H1 (cell line): ENCODE results near the gene OSMR. TPM values are rescaled to one million over a fixed set of nuclear protein-coding genes. Genes with fewer than 3 reads are reported as not detected.

Experiments
- CTCF ChIA-PET: fragments of 300-600 bp; sonication (Branson Sonifier 250); formaldehyde crosslinking; loops from one replicate; lab custom pipeline; 2021; ENCODE audit not compliant: partially characterized antibody; lab: Charles Lee
- POLR2A ChIA-PET: fragments of 300-600 bp; sonication (Branson Sonifier 250); formaldehyde crosslinking; loops from one replicate; lab custom pipeline; 2021; ENCODE audit warnings: inconsistent platforms; ENCODE audit not compliant: partially characterized antibody; lab: Charles Lee
- DNase-seq, 2 experiments: peaks; one replicate each; pipeline versions ENCODE4 v3.0.0 to v3.0.0-alpha.2; 2010 to 2022; ENCODE audit warnings: low spot score in 2 of 2, low read depth in 1 of 2, mixed read lengths in 1 of 2
- FAIRE-seq: peaks from 2 replicates; lab custom pipeline; 2011; peaks lifted over from hg19 to GRCh38; lab: Jason Lieb, UNC
- H2AFZ ChIP-seq: 2 replicates; pipeline ENCODE4 v1.8.1; 2012; ENCODE audit warnings: low read length, inconsistent platforms
- H2AK5ac ChIP-seq: 2 replicates; pipeline ENCODE4 v1.6.1; 2013; ENCODE audit warnings: low read depth, low read length
- H2BK120ac ChIP-seq: replicated peaks from 2 replicates; pipeline ENCODE3; 2013; ENCODE audit warnings: low read depth, low read length, inconsistent platforms
- H2BK12ac ChIP-seq: 2 replicates; pipeline ENCODE4 v1.6.1; 2013; ENCODE audit warnings: low read depth, low read length
- H2BK15ac ChIP-seq: 2 replicates; pipeline ENCODE4 v1.6.1; 2013; ENCODE audit warnings: low read length
- H2BK20ac ChIP-seq: 2 replicates; pipeline ENCODE4 v1.6.1; 2013; ENCODE audit warnings: low read length
- H2BK5ac ChIP-seq: 2 replicates; pipeline ENCODE4 v1.6.1; 2013; ENCODE audit warnings: low read depth, low read length
- H3K14ac ChIP-seq: 2 replicates; pipeline ENCODE4 v1.6.1; 2013; ENCODE audit warnings: inconsistent platforms; ENCODE audit not compliant: insufficient read length
- H3K18ac ChIP-seq: 2 replicates; pipeline ENCODE4 v1.6.1; 2013; ENCODE audit warnings: low read length; ENCODE audit errors: extremely low read depth
- H3K23ac ChIP-seq: 2 replicates; pipeline ENCODE4 v1.6.1; 2013; ENCODE audit warnings: inconsistent platforms; ENCODE audit not compliant: insufficient read length
- H3K23me2 ChIP-seq: 2 replicates; pipeline ENCODE4 v1.6.1; 2013; ENCODE audit warnings: low read depth, low read length
- H3K27ac ChIP-seq: 2 replicates; pipeline ENCODE4 v1.6.1; 2011; ENCODE audit warnings: low read depth, low read length, inconsistent platforms
- H3K27me3 ChIP-seq, 4 experiments: replicated peaks in 1 of 4; 1 replicate in 1 of 4; 2 replicates in 3 of 4; pipeline versions ENCODE4 v1.6.1 to v1.8.1; 2011 to 2013; ENCODE audit warnings: low read length in 3 of 4, mild to moderate bottlenecking in 3 of 4, inconsistent platforms in 2 of 4, mixed read lengths in 2 of 4, moderate library complexity in 1 of 4; ENCODE audit not compliant: control insufficient read depth in 3 of 4, insufficient read depth in 3 of 4; ENCODE audit errors: extremely low read depth in 1 of 4
- H3K36me3 ChIP-seq, 4 experiments: 2 replicates each; pipeline versions ENCODE4 v1.6.1 to v1.8.1; 2011 to 2013; ENCODE audit warnings: mild to moderate bottlenecking in 4 of 4, low read length in 3 of 4, moderate library complexity in 2 of 4, control low read depth in 1 of 4, inconsistent platforms in 1 of 4; ENCODE audit not compliant: insufficient read depth in 4 of 4, control insufficient read depth in 2 of 4
- H3K4ac ChIP-seq: replicated peaks from 2 replicates; pipeline ENCODE3; 2013; ENCODE audit warnings: low read length, low read depth, mixed read lengths, inconsistent platforms; ENCODE audit not compliant: insufficient read length
- H3K4me1 ChIP-seq, 4 experiments: replicated peaks in 1 of 4; 1 replicate in 1 of 4; 2 replicates in 3 of 4; pipeline versions ENCODE4 v1.6.1 to v1.8.1; 2011 to 2013; ENCODE audit warnings: low read length in 3 of 4, inconsistent platforms in 2 of 4, mixed read lengths in 1 of 4; ENCODE audit not compliant: insufficient read depth in 4 of 4, control insufficient read depth in 3 of 4
- H3K4me2 ChIP-seq, 2 experiments: 2 replicates each; pipeline versions ENCODE4 v1.6.1 to v1.8.1; 2011 to 2013; ENCODE audit warnings: low read depth in 2 of 2, low read length in 2 of 2, control low read depth in 1 of 2, inconsistent platforms in 1 of 2, mild to moderate bottlenecking in 1 of 2; ENCODE audit not compliant: insufficient read depth in 1 of 2
- H3K4me3 ChIP-seq, 4 experiments: fragments of 200-600, 300-600 bp in 1 of 4; sonication (generic), shearing (Covaris generic), sonication (Bioruptor Twin) in 1 of 4; 2 replicates each; pipeline versions ENCODE4 v1.5.1 to v1.8.1; 2011 to 2016; ENCODE audit warnings: low read length in 4 of 4, low read depth in 3 of 4, control low read depth in 2 of 4, inconsistent platforms in 2 of 4, mild to moderate bottlenecking in 2 of 4, mixed read lengths in 1 of 4, moderate library complexity in 1 of 4; ENCODE audit not compliant: insufficient read depth in 2 of 4; ENCODE audit errors: extremely low read depth in 1 of 4
- H3K56ac ChIP-seq: replicated peaks from 2 replicates; pipeline ENCODE3; 2013; ENCODE audit warnings: low read depth, mild to moderate bottlenecking, mixed read lengths, low read length, inconsistent platforms; ENCODE audit not compliant: insufficient read length
- H3K79me1 ChIP-seq: 2 replicates; pipeline ENCODE4 v1.6.1; 2013; ENCODE audit warnings: low read depth, low read length, control low read depth
- H3K79me2 ChIP-seq, 2 experiments: 2 replicates each; pipeline versions ENCODE4 v1.6.1 to v1.8.1; 2012 to 2013; ENCODE audit warnings: low read length in 2 of 2, mild to moderate bottlenecking in 2 of 2, inconsistent platforms in 1 of 2; ENCODE audit not compliant: insufficient read depth in 2 of 2, control insufficient read depth in 1 of 2
- H3K9ac ChIP-seq, 4 experiments: replicated peaks in 1 of 4; 1 replicate in 1 of 4; 2 replicates in 3 of 4; pipeline versions ENCODE4 v1.6.1 to v1.8.1; 2011 to 2013; ENCODE audit warnings: low read depth in 3 of 4, low read length in 3 of 4, control low read depth in 2 of 4, mild to moderate bottlenecking in 2 of 4, moderate library complexity in 2 of 4, inconsistent platforms in 1 of 4; ENCODE audit errors: extremely low read depth in 1 of 4
- H3K9me3 ChIP-seq, 2 experiments: 2 replicates each; pipeline versions ENCODE4 v1.6.1 to v1.8.1; 2012 to 2013; ENCODE audit warnings: mild to moderate bottlenecking in 2 of 2, moderate library complexity in 2 of 2, control low read depth in 1 of 2, inconsistent platforms in 1 of 2, low read depth in 1 of 2, low read length in 1 of 2, mixed read lengths in 1 of 2; ENCODE audit not compliant: insufficient read depth in 2 of 2
- H4K20me1 ChIP-seq, 2 experiments: replicated peaks in 1 of 2; 2 replicates each; pipeline versions ENCODE3 to v1.8.1; 2011 to 2013; ENCODE audit warnings: inconsistent platforms in 2 of 2, low read length in 2 of 2, mild to moderate bottlenecking in 1 of 2; ENCODE audit not compliant: insufficient read depth in 2 of 2, control insufficient read depth in 1 of 2
- H4K5ac ChIP-seq: 2 replicates; pipeline ENCODE4 v1.6.1; 2013; ENCODE audit warnings: low read length, low read depth, mixed read lengths, inconsistent platforms; ENCODE audit not compliant: insufficient read length
- H4K8ac ChIP-seq: 2 replicates; pipeline ENCODE4 v1.8.0; 2013; ENCODE audit warnings: mild to moderate bottlenecking, moderate library complexity, low read length, inconsistent platforms; ENCODE audit not compliant: insufficient read depth; ENCODE audit errors: extremely low read depth
- H4K91ac ChIP-seq: replicated peaks from 2 replicates; pipeline ENCODE3; 2013; ENCODE audit warnings: low read length, mixed read lengths, inconsistent platforms; ENCODE audit not compliant: insufficient read length
- TBP ChIP-seq: IDR thresholded peaks from 2 replicates; pipeline ENCODE4 v1.6.1; 2011; ENCODE audit warnings: low read depth, low read length, improper control_type of control experiment
- WGBS, 2 experiments: shearing (Covaris generic) in 1 of 2; methylation state at CpG; one replicate each; pipeline versions ENCODE4 v1.1.6 to v1.1.7; 2013 to 2015; ENCODE audit warnings: low lambda C conversion rate in 2 of 2, mixed read lengths in 2 of 2, inconsistent platforms in 1 of 2, low coverage in 1 of 2, missing lambda C conversion rate in 1 of 2; ENCODE audit not compliant: insufficient replicate concordance in 2 of 2, insufficient coverage in 1 of 2, insufficient read length in 1 of 2; ENCODE audit errors: extremely low coverage in 1 of 2, missing lambda C conversion rate in 1 of 2; 5-methylcytosine and 5-hydroxymethylcytosine counted together
- polyA plus RNA-seq, 7 experiments: library from polyadenylated mRNA; depleted of rRNA in 3 of 7; stranded (reverse) in 5 of 7; unstranded in 2 of 7; fragments of >200 nt in 5 of 7; fragments of 200-250 nt in 2 of 7; gene quantifications; 1 replicate in 5 of 7; 2 replicates in 1 of 7; 4 replicates in 1 of 7; pipeline versions ENCODE4 v1.2.1 to v1.2.3, GENCODE V29; 2011 to 2013; ENCODE audit warnings: missing spikeins in 2 of 7, mixed read lengths in 2 of 7
- total RNA-seq: library from RNA; stranded (reverse); fragmentation: NEBNext Ultra II Directional; extraction: Animal tissue kit (Norgen Biotek cat#: 25700); gene quantifications from 2 replicates; pipeline ENCODE4 v1.2.1, GENCODE V29; 2021

Gene OSMR
- total and polyA plus RNA-seq, 2 of the 8 experiments (the other 6 are each of a cell fraction or from before 2014, with no cell fraction given), result 2.3 to 2.6 TPM

DNA sequence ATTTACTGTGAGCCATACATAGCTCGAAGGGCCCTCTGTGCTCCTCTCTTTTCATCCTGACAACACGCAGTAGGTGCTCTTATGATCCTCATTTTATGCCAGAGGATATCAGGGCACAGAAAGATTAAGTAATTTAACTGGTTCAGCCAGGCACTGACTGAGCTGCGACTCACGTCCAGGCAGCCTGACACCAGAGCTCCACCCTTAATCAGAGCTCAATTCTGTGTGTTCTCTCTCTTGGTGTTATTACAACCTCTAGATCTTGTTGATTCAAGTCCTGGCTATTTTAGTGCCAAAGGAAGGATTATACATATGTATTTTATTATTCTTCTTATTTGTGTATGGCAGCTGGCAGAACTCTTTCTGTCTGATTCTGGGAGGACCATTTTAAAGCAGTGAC is 59.7 kb downstream of the OSMR start:
- no peak overlapping the region for H3K23ac ChIP-seq
- POLR2A ChIA-PET, result no interaction called here
- 81% methylated on average over 4 of the region's 4 CpGs; no CpG with 5 or more reads in 1 of the 2 experiments for WGBS, 2 experiments

More for the DNA sequence above, 59.7 kb downstream of the OSMR start:
- Histone ChIP-seq H2AFZ (no peak overlapping the region), H2BK12ac (no peak overlapping the region), H2AK5ac (no peak overlapping the region), H2BK20ac (no peak overlapping the region), H3K18ac (no peak overlapping the region), H3K14ac (no peak overlapping the region), H3K79me2 (no peaks in the 10 kb centered on the region), H4K20me1 (no peaks in the 10 kb centered on the region), H4K5ac (no peak overlapping the region), H3K56ac (no peak overlapping the region), H4K8ac (no peak overlapping the region), H3K79me1 (no peaks in the 10 kb centered on the region), H3K4me2 (no peak overlapping the region), H3K9me3 (peaks cover 0 to 7% of the 10 kb centered on the region in 2 experiments; a peak in 2 of 4 replicates), H2BK15ac (no peak overlapping the region), H3K9ac (no peak overlapping the region), H3K4me3 (no peak overlapping the region), H3K23me2 (no peaks in the 10 kb centered on the region), H3K4ac (no peak overlapping the region), H3K36me3 (no peaks in the 10 kb centered on the region), H2BK5ac (no peak overlapping the region), H4K91ac (no peak overlapping the region), H2BK120ac (no peak overlapping the region), H3K4me1 (no peaks in the 10 kb centered on the region), H3K27me3 (no peaks in the 10 kb centered on the region), H3K27ac (no peak overlapping the region)
- FAIRE-seq, result no peak
- CTCF ChIA-PET, result interaction anchor here (0.6 to 1.3 kb wide), 6 partner anchors 12 to 1207 kb away, joined by 3 to 5 read pairs (median 3); no protein-coding TSS in a partner anchor
- TF ChIP-seq TBP, result no peak
- no peak for DNase-seq
